VCaP (cell line): ENCODE measurements around the gene MMP7.
A peak's percentile ranks its signal among the peaks of the same experiment; 100 is the strongest.

Experiments used
- H3K27ac ChIP-seq: fragments of 450-650 bp; 2 replicates; pipeline ENCODE4 v1.5.1; 2017
- CTCF ChIP-seq: fragments of 450-650 bp; conservative IDR thresholded peaks from 2 replicates; pipeline ENCODE4 v1.5.1; 2017; ENCODE audit warnings: mild to moderate bottlenecking, moderate library complexity

The MMP7 gene

GRCh38 chr11:102530558-102530957, at the start of gene MMP7:
Gene MMP7, minus strand, starts transcription at chr11:102530747. Its CDS starts 47 bp downstream, at chr11:102530700.
- TF ChIP-seq CTCF: no peak
- H3K27ac ChIP-seq: no peak within 1 kb of the TSS

- TF ChIP-seq CTCF: no peak
- H3K27ac ChIP-seq: peak overlapping the region; percentile 47; the same call in 1 of the 2 replicates
These were observed 47.2 kb upstream of the MMP7 start for GRCh38 chr11:102577723-102578122.

- no peak for TF ChIP-seq CTCF
- peak overlapping the region; percentile 47 for H3K27ac ChIP-seq
These were observed 46.6 kb upstream of the MMP7 start for GRCh38 chr11:102577182-102577581.

- TF ChIP-seq CTCF: no peak
These were observed 45.8 kb upstream of the MMP7 start for GRCh38 chr11:102576350-102576749.

GRCh38 chr11:102575012-102575411, 44.5 kb upstream of the MMP7 start:
- TF ChIP-seq CTCF: no peak
- H3K27ac ChIP-seq: no peak overlapping the region

More at GRCh38 chr11:102576350-102576749, 45.8 kb upstream of the MMP7 start:
- H3K27ac ChIP-seq: peak overlapping the region; percentile 47

- H3K27ac ChIP-seq: no peak overlapping the region
- TF ChIP-seq CTCF: no peak
These were observed 43.3 kb upstream of the MMP7 start for GRCh38 chr11:102573851-102574250.

- no peak for TF ChIP-seq CTCF
- H3K27ac ChIP-seq: no peak overlapping the region
These were observed 42.1 kb upstream of the MMP7 start for GRCh38 chr11:102572554-102573220.
